Cerebellar nuclear complex (tissue), 1 donor: ENCODE results near the gene GARIN6.
"Not testable (repeated sequence)": the region's sequence is repeated elsewhere in the genome, so short reads cannot be mapped to it uniquely, and the experiment has no call there.

Experiments used
- DNase-seq, 2 experiments: peaks; one replicate each; lab custom pipeline; 2025; lab: John Stamatoyannopoulos, UW

Gene GARIN6

DNA sequence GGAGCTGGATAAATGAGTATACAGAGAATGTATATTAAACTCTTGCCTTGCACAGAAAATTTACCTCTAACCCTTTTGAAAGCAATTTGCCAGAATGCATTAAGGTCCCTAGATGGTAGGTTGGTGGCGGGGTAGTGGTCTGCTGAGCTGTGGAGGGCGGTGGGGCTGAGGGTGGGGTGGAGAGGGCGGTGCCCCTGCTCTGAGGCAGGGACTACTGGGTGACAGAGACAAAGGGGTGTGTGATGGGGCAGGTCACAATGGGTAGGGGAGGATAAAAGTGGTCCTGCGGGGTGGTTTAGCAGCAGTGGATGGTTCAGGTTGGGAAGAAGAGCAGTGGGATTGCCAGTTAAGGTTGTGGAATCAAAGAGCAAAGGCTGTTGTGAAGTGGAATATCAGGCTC lies at the start of gene GARIN6:
Gene GARIN6 (plus strand): TSS at position 301 of the 400 bp plus-strand sequence. CDS start 422 bp downstream, outside the sequence.
- DNase-seq, result no peak

DNA sequence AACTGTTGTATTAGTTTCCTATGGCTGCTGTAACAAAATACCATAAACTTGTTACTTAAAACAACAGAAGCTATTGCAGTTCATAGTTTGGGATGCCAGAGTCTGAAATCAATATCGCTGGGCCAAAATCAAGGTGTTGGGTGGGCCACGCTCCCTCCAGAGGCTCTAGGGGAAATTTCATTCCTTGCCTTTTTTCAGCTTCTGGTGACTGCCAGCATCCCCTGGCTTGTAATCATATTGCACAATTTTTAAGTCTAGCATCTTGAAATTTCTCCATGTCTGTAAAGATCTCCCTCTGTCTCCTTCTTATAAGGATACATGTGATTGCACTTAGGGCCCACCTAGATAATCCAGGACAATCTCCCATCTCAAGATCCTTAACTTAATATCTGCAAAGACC lies 48.8 kb upstream of the GARIN6 start:
- no peak for DNase-seq

DNA sequence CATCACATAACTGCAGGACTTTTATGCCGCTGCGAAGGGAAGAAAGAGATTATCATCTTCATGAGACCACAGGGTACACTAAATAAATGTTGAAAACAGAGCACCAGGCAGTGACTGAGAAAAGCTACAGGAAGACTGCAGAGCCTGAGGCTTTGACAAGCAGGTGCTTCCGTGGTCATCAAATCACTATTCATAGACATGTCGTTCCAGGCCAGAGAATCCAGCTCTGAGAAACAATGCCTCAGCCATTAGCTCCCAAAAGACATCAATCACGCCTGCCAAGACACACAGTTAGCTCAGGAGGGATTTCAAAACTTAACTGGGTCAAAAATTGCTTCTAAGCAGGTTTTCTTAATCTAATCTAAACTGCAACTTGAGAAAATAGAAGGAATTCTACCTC lies 47.2 kb upstream of the GARIN6 start:
- DNase-seq, result no peak

DNA sequence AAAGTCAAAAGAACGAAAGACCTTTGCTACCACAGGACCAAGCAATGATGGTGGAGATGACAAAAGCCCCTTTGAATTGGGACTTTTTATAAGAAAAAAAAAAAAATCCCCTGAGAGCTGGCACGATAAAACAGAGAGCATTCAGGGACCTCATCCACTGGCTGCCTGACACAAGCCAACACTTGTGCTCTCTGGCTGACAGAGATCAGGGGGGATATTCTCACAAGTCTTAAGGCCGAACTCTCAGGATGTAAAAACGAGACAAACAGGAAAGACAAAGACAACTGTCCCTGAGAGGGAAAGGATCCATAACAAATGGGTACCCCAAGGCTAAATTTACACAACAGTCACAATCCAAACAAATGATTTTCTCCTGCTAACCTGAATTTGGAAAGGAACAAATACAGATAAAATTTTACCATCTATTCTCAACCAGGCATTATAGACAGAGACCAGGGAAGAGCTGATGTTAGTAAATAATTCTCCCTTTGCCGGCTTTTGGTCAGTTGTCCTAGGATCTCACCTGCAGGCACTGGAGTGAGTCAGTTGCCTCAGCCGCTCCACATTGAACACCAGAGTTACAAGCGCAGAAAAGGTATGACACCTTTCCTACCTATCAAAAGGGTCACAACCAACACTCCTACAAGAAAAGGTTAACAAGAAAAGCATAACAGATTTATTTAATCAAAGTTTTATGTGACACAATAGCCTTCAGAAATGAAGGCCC lies 37.9 kb upstream of the GARIN6 start:
- DNase-seq, result no peak

DNA sequence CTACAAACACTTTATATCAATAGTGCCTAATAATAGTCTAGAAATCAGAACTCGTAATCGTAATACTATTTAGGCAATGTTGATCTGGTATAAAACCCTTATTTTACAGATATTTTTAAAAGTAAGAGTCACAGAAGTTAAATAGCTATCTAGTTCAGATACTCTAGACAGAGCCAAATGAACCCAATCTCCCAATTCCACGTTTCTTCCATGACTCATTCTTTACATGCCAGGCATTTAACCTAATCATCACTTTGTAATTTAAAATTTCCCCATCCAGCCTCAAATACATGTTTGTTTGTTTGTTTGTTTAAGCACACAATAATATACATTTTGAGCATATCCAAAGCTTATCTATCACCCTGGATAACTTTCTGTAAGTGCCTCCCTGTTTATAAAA lies 36.4 kb upstream of the GARIN6 start:
- no peak for DNase-seq

DNA sequence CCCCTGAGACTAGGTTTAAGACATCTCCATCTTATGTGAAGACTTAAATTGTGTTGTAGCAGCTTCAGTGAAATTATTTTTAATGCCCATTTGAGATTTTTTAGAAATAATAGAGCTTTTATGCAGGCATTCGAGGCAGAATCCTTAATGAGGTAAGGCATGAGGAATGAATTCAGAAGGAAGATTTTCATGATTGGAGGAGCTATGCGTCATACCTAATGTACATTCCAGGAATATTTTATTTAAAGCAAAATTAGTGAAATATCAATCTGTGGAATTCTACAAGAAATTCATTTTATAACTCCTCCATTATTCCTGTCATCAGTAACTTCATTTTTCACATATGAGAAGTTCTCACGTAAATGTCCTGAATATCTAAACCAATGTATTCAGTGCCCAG lies 36.0 kb upstream of the GARIN6 start:
- DNase-seq, result no peak

DNA sequence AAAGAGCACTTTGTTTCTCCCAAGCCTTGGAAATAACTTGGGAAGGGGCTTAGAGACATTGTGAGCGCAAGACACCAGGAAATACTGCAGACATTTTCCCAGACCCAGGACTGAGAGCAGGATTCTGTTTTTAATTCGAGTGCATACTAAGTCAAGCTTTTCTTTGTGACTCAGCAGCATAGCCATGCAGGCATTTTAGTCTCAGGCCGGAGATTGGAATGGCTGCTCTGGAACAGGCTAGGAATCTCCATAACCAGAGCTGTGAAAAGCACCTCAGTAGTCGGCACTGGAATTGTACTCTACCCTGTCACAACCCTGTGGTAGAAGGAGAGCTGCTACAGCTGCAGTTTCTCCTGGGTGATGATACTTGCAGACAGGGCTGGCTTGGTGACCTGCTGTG lies 28.9 kb upstream of the GARIN6 start:
- DNase-seq, result no peak

DNA sequence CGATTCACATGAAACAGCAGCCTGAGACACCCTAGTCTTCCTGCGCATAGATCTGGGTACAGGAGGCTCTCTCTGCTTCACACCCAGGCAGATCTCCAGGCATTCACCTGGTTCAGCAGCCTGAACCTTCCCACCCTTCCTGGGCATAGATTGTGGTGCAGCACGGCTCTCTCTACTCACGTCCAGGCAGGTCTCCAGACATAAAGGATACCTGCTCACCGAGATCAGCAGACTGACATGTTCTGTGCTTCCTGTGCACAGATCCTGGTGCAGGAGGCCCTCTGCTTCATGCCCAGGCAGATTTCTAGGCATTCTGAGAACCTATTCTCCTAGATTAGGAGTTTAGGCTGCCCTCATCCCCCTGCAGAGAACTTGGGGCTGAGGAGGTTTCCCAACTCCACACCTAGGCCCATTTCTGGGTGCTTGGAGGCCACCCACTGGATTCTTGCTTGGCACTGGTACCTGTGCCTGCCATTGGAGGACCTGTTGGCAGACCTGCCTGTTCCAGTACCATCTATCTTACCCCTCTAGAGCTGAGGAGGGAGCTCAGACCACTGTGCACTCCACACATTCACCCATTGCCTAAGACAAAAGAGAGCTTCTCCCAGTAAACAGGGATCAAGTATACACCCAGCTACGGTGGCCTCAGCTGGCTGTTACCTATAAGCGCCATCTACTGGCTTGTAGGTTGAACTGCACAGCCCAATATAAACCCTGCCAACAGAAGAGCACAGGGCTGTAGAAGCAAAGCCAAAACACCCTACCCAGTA lies 28.0 kb upstream of the GARIN6 start:
- no peak for DNase-seq

DNA sequence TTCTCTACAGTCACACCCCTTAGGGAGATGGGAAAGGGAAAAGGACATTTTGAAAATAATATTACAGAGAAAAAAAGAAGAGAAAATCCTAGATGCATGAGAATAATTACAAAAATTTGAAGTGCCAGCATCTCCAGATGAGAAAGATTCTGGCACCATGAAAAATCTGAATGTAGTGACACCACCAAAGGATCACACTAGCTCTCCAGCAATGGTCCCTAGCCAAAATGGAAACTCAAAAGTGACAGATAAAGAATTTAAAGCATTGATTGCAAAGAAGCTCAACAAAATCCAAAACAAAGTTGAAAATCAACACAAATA lies 27.4 kb upstream of the GARIN6 start:
- DNase-seq, result no peak

DNA sequence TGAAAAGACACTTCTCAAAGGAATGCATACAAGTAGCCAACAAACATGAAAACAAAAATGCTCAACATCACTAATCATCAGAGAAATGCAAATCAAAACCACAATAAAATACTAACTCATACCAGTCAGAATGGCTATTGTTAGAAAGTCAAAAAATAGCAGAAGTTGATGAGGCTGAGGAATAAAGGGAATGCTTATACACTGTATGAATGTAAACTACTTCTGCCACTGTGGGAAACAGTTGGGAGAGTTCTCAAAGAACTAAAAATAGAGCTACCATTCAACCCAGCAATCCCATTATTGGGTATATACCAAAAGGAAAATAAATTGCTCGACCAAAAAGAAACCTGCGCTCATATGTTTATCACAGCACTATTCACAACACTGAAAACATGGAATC lies 23.0 kb upstream of the GARIN6 start:
- DNase-seq, result not testable (repeated sequence)

DNA sequence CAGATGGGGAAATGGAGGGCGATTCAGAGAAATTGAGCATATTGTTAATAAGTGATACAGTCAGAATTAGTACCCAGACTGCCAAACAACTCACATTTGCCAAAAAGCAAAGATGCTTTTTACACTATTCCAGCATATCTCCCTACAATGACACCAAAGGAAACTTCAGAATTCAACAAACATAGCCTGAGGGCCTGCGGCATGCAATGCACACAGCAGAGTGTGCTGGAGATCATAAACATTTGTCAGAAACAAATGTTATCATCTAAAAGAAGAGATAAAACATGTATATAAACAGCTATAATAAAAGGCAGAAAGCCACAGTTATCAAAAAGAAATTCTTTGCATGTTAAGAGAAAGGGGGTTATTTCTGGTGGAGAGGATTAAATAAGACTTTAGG lies 20.1 kb upstream of the GARIN6 start:
- DNase-seq, result no peak

DNA sequence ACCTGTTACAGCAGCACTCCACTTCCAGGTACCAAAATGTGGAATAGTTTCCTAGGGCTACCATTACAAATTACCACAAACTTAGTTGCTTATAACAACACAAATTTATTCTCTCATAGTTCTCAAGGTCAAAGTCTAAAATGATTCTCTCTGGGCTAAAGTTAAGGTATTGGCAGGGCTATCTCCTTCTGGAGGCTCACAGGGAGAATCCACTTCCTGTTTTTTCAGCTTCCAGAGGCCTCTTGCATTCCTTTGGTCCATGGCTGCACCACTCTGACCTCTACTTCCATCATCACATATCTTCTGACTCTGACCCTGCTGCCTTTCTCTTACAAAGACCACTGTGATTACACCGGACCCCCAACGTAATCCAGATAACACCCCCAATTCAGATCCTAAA lies 2.9 kb upstream of the GARIN6 start:
- DNase-seq, result no peak

DNA sequence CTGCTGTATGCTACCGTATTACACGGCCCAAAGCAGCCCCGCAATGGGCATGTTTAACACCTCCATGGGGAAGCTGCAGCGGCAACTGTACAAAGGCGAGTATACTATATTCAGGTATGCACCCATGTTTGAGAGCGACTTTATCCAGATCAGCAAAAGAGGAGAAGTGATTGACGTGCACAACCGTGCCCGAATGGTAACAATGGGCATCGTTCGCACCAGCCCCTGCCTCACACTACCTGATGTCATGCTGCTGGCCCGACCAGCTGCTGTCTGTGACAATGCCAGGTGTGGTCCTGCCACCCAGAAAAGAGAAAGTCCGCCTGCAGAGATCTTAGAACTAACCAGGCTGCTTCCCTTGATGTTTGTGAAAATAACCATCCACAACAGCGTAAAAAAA lies 630 bp downstream of the GARIN6 start:
- no peak for DNase-seq

DNA sequence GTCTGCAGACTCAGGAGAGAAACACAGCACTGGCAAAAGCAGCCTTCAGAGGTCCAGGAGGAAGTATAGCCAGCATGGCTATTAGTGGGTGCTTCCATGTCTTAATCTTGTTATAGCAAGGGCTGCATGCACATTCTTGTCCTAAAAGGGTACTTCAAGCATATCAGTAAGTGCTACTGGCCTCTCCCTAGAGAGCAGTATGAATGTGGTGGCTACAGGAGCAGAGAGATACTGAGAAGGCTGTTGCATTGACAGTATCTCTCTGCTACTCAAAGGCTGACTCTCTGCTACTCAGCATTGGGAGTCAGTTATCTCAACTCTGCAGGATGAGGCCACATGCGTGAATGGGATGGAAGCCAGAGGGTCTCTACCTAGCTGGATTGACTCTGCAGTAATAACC lies 2.0 kb downstream of the GARIN6 start:
- DNase-seq, result no peak

DNA sequence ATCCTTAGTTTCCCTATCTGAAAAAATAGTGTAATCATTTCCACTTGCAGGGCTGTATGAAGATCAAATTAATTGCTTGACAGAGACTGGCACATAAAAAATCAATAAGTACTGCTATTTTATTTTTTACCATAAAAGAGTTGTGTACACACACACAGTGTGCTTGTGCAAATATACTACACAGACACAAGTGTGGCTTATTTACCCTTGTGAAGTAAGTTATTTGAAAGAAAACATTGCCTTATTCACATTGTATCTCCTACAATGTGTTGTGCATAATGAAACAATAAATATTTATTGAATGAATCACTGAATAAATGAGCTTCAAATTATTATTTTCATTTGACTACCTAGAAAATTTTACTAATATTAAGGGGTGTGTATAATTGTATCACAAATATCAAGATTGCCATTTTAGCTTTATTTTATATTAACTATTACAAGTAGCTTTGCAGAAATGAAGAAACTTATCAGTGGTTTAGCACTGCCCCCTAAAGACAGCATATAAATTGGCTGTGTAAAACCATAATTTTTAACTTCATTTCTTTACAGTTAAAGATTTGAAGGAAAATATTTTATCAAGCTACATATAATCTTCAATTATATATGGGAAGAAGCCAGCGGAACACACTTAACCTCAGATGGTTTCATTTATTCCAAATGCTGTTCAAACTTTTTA lies 11.3 kb downstream of the GARIN6 start:
- DNase-seq, result no peak

DNA sequence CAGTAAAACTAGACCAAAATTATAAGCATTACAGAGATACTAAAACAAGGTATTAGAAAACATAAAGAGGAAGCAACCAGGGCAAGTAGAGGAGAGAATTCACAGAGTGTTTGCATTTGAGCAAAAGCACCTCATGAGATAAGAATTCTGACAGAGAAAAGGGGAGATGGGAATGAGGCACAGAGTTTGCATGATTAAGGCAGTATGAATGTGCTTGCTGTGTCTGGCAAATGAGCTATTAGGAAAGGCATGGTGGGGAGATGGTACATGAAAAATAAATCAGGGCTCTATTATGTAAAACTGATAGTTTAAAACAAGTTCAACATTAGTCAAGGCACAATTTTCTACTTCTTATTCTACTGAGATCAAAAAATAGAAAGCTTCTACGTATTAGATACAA lies 23.1 kb downstream of the GARIN6 start:
- DNase-seq, result no peak

DNA sequence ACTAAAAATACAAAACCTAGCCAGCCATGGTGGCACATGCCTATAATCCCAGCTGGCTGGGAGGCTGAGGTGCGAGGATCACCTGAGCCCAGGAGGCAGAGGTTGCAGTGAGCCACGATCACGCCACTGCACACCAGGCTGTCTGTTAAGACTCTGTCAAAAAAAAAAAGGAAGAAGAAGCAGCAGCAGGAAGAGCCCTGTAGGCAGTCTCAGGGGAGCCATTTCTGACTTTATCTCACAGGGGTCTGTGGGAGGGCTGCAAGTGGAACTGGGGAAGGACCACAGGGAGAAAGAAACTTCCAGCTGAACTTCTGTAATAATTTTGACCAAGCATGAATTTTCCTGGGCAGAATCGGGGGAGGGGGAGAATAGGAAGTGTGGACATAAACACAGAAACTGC lies 32.7 kb downstream of the GARIN6 start:
- DNase-seq, result no peak

DNA sequence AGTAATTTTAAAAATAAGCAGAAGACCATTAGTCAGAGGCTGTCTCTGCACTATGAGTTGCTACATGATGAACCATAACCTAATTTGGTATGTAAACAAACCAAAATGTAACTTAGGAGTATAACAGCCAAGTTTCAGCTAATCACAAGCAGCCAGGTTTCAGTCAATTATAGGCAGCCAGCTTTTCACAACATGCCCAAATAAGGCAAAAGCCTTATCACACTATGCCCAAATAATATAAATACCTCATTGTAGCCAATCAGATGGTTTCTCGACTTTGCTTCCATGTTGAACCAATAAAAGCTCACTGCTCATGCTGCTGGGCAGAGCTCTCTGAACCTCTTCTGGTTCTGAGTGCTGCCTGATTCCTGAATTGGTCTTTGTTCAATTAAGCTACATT lies 38.6 kb downstream of the GARIN6 start:
- DNase-seq, result no peak

DNA sequence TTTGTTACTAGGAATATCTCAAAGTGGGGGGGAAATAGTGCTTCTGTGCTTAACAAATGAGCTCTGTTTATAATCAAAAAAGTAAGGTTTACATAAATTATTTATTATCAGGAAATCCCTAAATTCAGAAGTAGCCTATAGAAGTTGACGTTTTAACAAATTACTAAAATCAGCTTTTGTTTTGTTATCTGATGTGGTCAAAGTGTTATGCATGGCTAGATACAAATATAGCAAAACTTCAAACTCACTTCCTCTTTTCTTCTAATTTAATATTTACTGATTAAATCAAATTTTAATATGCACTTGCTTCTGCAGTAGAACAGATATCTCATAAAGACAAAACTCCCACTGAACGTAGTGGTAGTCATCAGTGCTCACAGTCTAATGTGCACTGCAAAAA lies 47.5 kb downstream of the GARIN6 start:
- DNase-seq, result no peak
